ENCODE measurements around the gene PLEKHM1. TPM values are rescaled to one million over a fixed set of nuclear protein-coding genes. Genes with fewer than 3 reads are reported as not detected.

PLEKHM1 gene
- total and polyA plus RNA-seq, 2 of the 13 experiments (the other 11 are each of a cell fraction or from before 2014, with no cell fraction given) = 7.6 to 13.5 TPM

GRCh38 chr17:45425125-45425983, 65.2 kb downstream of the PLEKHM1 start (continued):
- TF ChIP-seq TEF (CRISPR knock-in tag; IDR thresholded peaks at IDR 0.05) (peak; percentile 89), ZNF292 (CRISPR knock-in tag; IDR thresholded peaks at IDR 0.05; ENCODE audit: borderline replicate concordance, low read depth) (peak; percentile 86), ZNF430 (CRISPR knock-in tag; IDR thresholded peaks at IDR 0.05) (peak; percentile 48; the same call in 1 of the 2 replicates), SAFB2 (CRISPR knock-in tag; IDR thresholded peaks at IDR 0.05; ENCODE audit: borderline replicate concordance, low read depth) (peak; percentile 87), SOX5 (CRISPR knock-in tag; IDR thresholded peaks at IDR 0.05; ENCODE audit: borderline replicate concordance) (0 out of 2 replicates have a peak, but pooled peaks have one; percentile 40), ZNF670 (CRISPR knock-in tag; IDR thresholded peaks at IDR 0.05; ENCODE audit: borderline replicate concordance) (no peak), ARNT (IDR thresholded peaks at IDR 0.05) (no peak), E2F5 (CRISPR knock-in tag; conservative IDR thresholded peaks at IDR 0.05) (no peak), ARID5B (CRISPR knock-in tag; IDR thresholded peaks at IDR 0.05) (peak; percentile 70), ATF6 (CRISPR knock-in tag; conservative IDR thresholded peaks at IDR 0.05) (0 out of 2 replicates have a peak, but pooled peaks have one; percentile 18), MXD1 (CRISPR knock-in tag; IDR thresholded peaks at IDR 0.05) (no peak; the same call in 1 of the 2 replicates), AHR (CRISPR knock-in tag; IDR thresholded peaks at IDR 0.05) (peak; percentile 0; the same call in 1 of the 2 replicates), ZNF589 (CRISPR knock-in tag; conservative IDR thresholded peaks at IDR 0.05) (no peak), ZMAT5 (CRISPR knock-in tag; IDR thresholded peaks at IDR 0.05; ENCODE audit: borderline replicate concordance, low read depth) (no peak), CTCF (CRISPR knock-in tag; IDR thresholded peaks at IDR 0.05) (peak; percentile 94), RNF2 (conservative IDR thresholded peaks at IDR 0.05; ENCODE audit: low read depth) (no peak)
